MCF 10A (cell line): ENCODE data around the gene PKD1. TPM values are rescaled to one million over a fixed set of nuclear protein-coding genes. Genes with fewer than 3 reads are reported as not detected.

Source experiments
- BruUV-seq: library from RNA; stranded (reverse); fragments of 400-500 nt; replicated peaks from 2 replicates; lab custom pipeline; 2021; lab: Mats Ljungman, UMichigan
- CTCF ChIA-PET: fragments of 300-600 bp; sonication (Branson Sonifier 250); formaldehyde crosslinking; extraction: SDS; loops from one replicate; lab custom pipeline; 2021; ENCODE audit warnings: antibody characterized with exemption, inconsistent platforms; lab: Yijun Ruan, JAX
- POLR2A ChIA-PET: fragments of 300-600, 350-650 bp; sonication (Branson Sonifier 250); formaldehyde crosslinking; extraction: SDS; loops from one replicate; lab custom pipeline; 2020; ENCODE audit warnings: antibody characterized with exemption, inconsistent platforms; lab: Yijun Ruan, JAX
- DNase-seq: peaks from one replicate; pipeline ENCODE4 v3.0.0-alpha.2; 2018; ENCODE audit not compliant: unreplicated experiment
- H3K27ac Mint-ChIP-seq: one replicate; pipeline ENCODE4 v1.8.0; 2022; ENCODE audit warnings: mild to moderate bottlenecking, low read depth, mixed read lengths; ENCODE audit not compliant: unreplicated experiment
- H3K27me3 Mint-ChIP-seq: one replicate; pipeline ENCODE4 v1.8.0; 2022; ENCODE audit warnings: mixed read lengths; ENCODE audit not compliant: insufficient read depth, unreplicated experiment
- H3K36me3 Mint-ChIP-seq: one replicate; pipeline ENCODE4 v1.8.0; 2022; ENCODE audit warnings: mild to moderate bottlenecking, moderate library complexity, mixed read lengths; ENCODE audit not compliant: insufficient read depth, unreplicated experiment
- H3K4me1 Mint-ChIP-seq: one replicate; pipeline ENCODE4 v1.8.0; 2022; ENCODE audit warnings: mixed read lengths; ENCODE audit not compliant: insufficient read depth, unreplicated experiment
- H3K4me3 Mint-ChIP-seq: one replicate; pipeline ENCODE4 v1.8.0; 2022; ENCODE audit warnings: mild to moderate bottlenecking, moderate library complexity, mixed read lengths; ENCODE audit not compliant: unreplicated experiment
- H3K9me3 Mint-ChIP-seq: one replicate; pipeline ENCODE4 v1.8.0; 2022; ENCODE audit warnings: mixed read lengths; ENCODE audit not compliant: unreplicated experiment
- CTCF ChIP-seq: fragments of 200-600 bp; IDR thresholded peaks from one replicate; pipeline ENCODE4 v1.8.0; 2022; ENCODE audit warnings: antibody characterized with exemption, mild to moderate bottlenecking; ENCODE audit not compliant: unreplicated experiment
- intact Hi-C: fragments of 100-400 bp; cut with micrococcal nuclease; formaldehyde crosslinking; loops from 2 replicates; pipeline ENCODE4 v1.14.1; 2022
- total RNA-seq: library from RNA; stranded (reverse); gene quantifications from 2 replicates; pipeline ENCODE4 v1.2.3, GENCODE V29; 2022

Gene PKD1
- total RNA-seq, 1 experiment from 2014 or later, result 187 TPM

GRCh38 chr16:2044541-2044940, 91.2 kb downstream of the PKD1 start:
- ChIA-PET POLR2A (interaction anchor here (1.3 kb wide), 1 partner anchor 36 kb away, joined by 3 read pairs; no protein-coding TSS in a partner anchor), CTCF (interaction anchor here (0.6 kb wide), 1 partner anchor 106 kb away, joined by 3 read pairs; no protein-coding TSS in a partner anchor)
- H3K4me3 Mint-ChIP-seq, result no peak overlapping the region
- H3K9me3 Mint-ChIP-seq, result no peaks in the 10 kb centered on the region
- no TSS peak for BruUV-seq
- H3K27ac Mint-ChIP-seq, result no peak overlapping the region
- no peak for TF ChIP-seq CTCF
- no peak for DNase-seq
- H3K36me3 Mint-ChIP-seq, result no peaks in the 10 kb centered on the region
- H3K27me3 Mint-ChIP-seq, result no peaks in the 10 kb centered on the region
- peaks cover 23% of the 10 kb centered on the region for H3K4me1 Mint-ChIP-seq
- intact Hi-C loops, result no loop called here

GRCh38 chr16:2043667-2044451, 91.8 kb downstream of the PKD1 start:
- intact Hi-C loops, result no loop called here
- ChIA-PET POLR2A (interaction anchor here (1.3 kb wide), 1 partner anchor 35 kb away, joined by 3 read pairs; no protein-coding TSS in a partner anchor), CTCF (interaction anchor here (0.6 to 0.8 kb wide), 2 partner anchors 21 to 107 kb away, joined by 3 read pairs; no protein-coding TSS in a partner anchor)
- Mint-ChIP-seq H3K27me3 (no peaks in the 10 kb centered on the region), H3K4me1 (peaks cover 23% of the 10 kb centered on the region), H3K9me3 (no peaks in the 10 kb centered on the region), H3K4me3 (no peak overlapping the region), H3K27ac (no peak overlapping the region), H3K36me3 (no peaks in the 10 kb centered on the region)
- BruUV-seq, result no TSS peak
- no peak for DNase-seq
- TF ChIP-seq CTCF, result no peak

- H3K27me3 Mint-ChIP-seq, result no peaks in the 10 kb centered on the region
- H3K36me3 Mint-ChIP-seq, result no peaks in the 10 kb centered on the region
- ChIA-PET POLR2A (no interaction called here), CTCF (no interaction called here)
- no TSS peak for BruUV-seq
- no peak for DNase-seq
- H3K4me3 Mint-ChIP-seq, result no peak overlapping the region
- no peaks in the 10 kb centered on the region for H3K9me3 Mint-ChIP-seq
- H3K27ac Mint-ChIP-seq, result no peak overlapping the region
- H3K4me1 Mint-ChIP-seq, result peaks cover 17% of the 10 kb centered on the region
- no peak for TF ChIP-seq CTCF
- intact Hi-C loops, result no loop called here
Measured at GRCh38 chr16:2042986-2043666, 92.6 kb downstream of the PKD1 start.
